Measurements from ENCODE around the gene LRG1. TPM values are rescaled to one million over a fixed set of nuclear protein-coding genes. Genes with fewer than 3 reads are reported as not detected.

The LRG1 gene
- total and polyA plus RNA-seq, 2 of the 13 experiments (the other 11 are each of a cell fraction or from before 2014, with no cell fraction given): 12.0 to 39.3 TPM

DNA sequence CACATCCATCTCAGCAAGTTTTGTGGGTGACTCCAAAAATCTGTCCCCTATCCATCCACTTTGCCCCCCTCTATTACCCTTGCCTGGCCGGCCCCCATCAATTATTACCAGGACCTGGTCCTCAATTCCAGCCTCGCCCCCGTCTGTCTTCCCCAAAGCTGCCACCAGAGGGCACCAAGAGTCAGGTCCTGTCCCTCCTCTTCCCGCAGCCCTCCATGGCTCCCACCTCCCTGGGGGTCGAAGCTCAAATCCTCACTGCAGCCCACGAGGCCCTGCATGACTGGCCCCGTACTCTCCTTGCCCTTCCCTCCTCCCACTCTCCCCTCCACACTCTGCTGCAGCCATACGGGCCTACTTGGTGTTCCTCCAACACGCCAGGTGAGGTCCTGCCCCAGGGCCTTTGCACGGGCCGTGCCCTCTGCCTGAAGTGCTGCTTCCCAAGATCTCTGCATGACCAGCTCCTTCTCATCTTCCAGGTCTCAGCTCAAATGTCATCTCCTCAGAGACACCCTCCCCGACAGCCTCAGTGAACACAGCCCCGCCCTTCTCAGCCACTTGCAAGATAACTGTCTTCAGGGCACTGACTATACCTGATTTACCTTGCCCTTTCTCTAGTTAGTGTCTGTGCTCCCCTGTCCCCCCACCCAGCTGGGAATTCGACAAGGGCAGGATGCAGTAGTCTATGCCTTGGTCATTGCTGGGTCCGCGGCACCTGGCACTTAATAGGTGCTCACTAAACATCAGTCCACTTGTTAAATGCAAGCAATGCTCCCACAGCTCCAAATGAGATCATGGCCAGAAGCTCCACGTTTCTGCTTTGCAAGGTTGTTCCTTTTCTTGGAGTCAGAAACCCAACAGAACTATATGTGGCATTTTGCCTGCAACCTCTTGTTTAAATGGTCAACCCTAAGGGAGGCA, 36.4 kb upstream of the LRG1 start (continued):
- TF ChIP-seq PCBP1 (IDR thresholded peaks at IDR 0.05; ENCODE audit: borderline replicate concordance, low read depth, low read length) (peak; percentile 75; the same call in 1 of the 2 replicates), ZSCAN22 (CRISPR knock-in tag; IDR thresholded peaks at IDR 0.05) (no peak), KLF16 (CRISPR knock-in tag; IDR thresholded peaks at IDR 0.05) (0 out of 4 replicates have a peak, but pooled peaks of 1 of the 2 experiments have one; percentile 53), HNRNPH1 (optimal IDR thresholded peaks at IDR 0.05; ENCODE audit: low read depth, low read length) (no peak), ZNF224 (CRISPR knock-in tag; IDR thresholded peaks at IDR 0.05) (no peak), ZNF547 (CRISPR knock-in tag; IDR thresholded peaks at IDR 0.05) (no peak), NFIC (IDR thresholded peaks at IDR 0.05; ENCODE audit: low read length) (no peak), SP140L (CRISPR knock-in tag; IDR thresholded peaks at IDR 0.05; ENCODE audit: borderline replicate concordance) (no peak), ZBTB7B (CRISPR knock-in tag; IDR thresholded peaks at IDR 0.05) (peak; percentile 62; the same call in 1 of the 2 replicates), MED8 (CRISPR knock-in tag; IDR thresholded peaks at IDR 0.05; ENCODE audit: insufficient replicate concordance) (peak; percentile 14), ZNF605 (CRISPR knock-in tag; IDR thresholded peaks at IDR 0.05) (0 out of 2 replicates have a peak, but pooled peaks have one; percentile 18), RFXAP (CRISPR knock-in tag; IDR thresholded peaks at IDR 0.05; ENCODE audit: borderline replicate concordance) (no peak; the same call in 1 of the 2 replicates), ZNF678 (CRISPR knock-in tag; IDR thresholded peaks at IDR 0.05) (no peak), FOXO1 (CRISPR knock-in tag; IDR thresholded peaks at IDR 0.05) (no peak), MTA1 (CRISPR knock-in tag; IDR thresholded peaks at IDR 0.05; ENCODE audit: borderline replicate concordance) (peak; percentile 70; the same call in 1 of the 2 replicates), ZNF543 (CRISPR knock-in tag; IDR thresholded peaks at IDR 0.05) (no peak; the same call in 1 of the 2 replicates), ZFP41 (CRISPR knock-in tag; IDR thresholded peaks at IDR 0.05; ENCODE audit: borderline replicate concordance) (no peak), BRCA1 (CRISPR knock-in tag; IDR thresholded peaks at IDR 0.05) (no peak), ZNF510 (CRISPR knock-in tag; IDR thresholded peaks at IDR 0.05; ENCODE audit: low read depth) (no peak), STAG1 (CRISPR knock-in tag; IDR thresholded peaks at IDR 0.05) (peak; percentile 77), TOPORS (CRISPR knock-in tag; IDR thresholded peaks at IDR 0.05) (0 out of 2 replicates have a peak, but pooled peaks have one; percentile 44), ERF (CRISPR knock-in tag; IDR thresholded peaks at IDR 0.05) (no peak), ZFP36 (IDR thresholded peaks at IDR 0.05; ENCODE audit: borderline replicate concordance, low read depth, low read length, partially characterized antibody) (peak; percentile 87), RFX5 (IDR thresholded peaks at IDR 0.05; ENCODE audit: low read depth, low read length) (no peak)
- TF ChIP-seq, protein P1, sequence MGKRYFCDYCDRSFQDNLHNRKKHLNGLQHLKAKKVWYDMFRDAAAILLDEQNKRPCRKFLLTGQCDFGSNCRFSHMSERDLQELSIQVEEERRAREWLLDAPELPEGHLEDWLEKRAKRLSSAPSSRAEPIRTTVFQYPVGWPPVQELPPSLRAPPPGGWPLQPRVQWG (CRISPR knock-in tag; IDR thresholded peaks at IDR 0.05; ENCODE audit: borderline replicate concordance, low read depth): no peak
- TF ChIP-seq, protein P2, sequence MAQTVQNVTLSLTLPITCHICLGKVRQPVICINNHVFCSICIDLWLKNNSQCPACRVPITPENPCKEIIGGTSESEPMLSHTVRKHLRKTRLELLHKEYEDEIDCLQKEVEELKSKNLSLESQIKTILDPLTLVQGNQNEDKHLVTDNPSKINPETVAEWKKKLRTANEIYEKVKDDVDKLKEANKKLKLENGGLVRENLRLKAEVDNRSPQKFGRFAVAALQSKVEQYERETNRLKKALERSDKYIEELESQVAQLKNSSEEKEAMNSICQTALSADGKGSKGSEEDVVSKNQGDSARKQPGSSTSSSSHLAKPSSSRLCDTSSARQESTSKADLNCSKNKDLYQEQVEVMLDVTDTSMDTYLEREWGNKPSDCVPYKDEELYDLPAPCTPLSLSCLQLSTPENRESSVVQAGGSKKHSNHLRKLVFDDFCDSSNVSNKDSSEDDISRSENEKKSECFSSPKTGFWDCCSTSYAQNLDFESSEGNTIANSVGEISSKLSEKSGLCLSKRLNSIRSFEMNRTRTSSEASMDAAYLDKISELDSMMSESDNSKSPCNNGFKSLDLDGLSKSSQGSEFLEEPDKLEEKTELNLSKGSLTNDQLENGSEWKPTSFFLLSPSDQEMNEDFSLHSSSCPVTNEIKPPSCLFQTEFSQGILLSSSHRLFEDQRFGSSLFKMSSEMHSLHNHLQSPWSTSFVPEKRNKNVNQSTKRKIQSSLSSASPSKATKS (CRISPR knock-in tag; IDR thresholded peaks at IDR 0.05): no peak
- TF ChIP-seq, protein P3, sequence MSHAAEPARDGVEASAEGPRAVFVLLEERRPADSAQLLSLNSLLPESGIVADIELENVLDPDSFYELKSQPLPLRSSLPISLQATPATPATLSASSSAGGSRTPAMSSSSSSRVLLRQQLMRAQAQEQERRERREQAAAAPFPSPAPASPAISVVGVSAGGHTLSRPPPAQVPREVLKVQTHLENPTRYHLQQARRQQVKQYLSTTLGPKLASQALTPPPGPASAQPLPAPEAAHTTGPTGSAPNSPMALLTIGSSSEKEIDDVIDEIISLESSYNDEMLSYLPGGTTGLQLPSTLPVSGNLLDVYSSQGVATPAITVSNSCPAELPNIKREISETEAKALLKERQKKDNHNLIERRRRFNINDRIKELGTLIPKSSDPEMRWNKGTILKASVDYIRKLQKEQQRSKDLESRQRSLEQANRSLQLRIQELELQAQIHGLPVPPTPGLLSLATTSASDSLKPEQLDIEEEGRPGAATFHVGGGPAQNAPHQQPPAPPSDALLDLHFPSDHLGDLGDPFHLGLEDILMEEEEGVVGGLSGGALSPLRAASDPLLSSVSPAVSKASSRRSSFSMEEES (CRISPR knock-in tag; IDR thresholded peaks at IDR 0.05): peak; percentile 29; the same call in 1 of the 2 replicates
